Sigmoid colon (tissue), 4 donors: Measurements from ENCODE around the gene PCDHB5.

ENCODE experiments used
- POLR2A ChIP-seq, 2 donors: fragments of 450-650 bp; IDR thresholded peaks; one replicate each; pipeline ENCODE4 v1.6.1; 2016; ENCODE audit warnings: antibody characterized with exemption in 2 of 2, mild to moderate bottlenecking in 2 of 2, moderate library complexity in 2 of 2
- POLR2AphosphoS5 ChIP-seq, 4 donors: sonication (generic); formaldehyde crosslinking; IDR thresholded peaks; one replicate each; pipeline ENCODE4 v1.6.1; 2017; ENCODE audit warnings: antibody characterized with exemption in 4 of 4
- TF ChIP-seq, protein P1 (sequence below), 4 experiments: fragments of 450-650 bp in 3 of 4; fragments of 200-600 bp in 1 of 4; IDR thresholded peaks; one replicate each; pipeline ENCODE4 v1.5.1; 2016 to 2019; ENCODE audit warnings: antibody characterized with exemption in 4 of 4, mild to moderate bottlenecking in 3 of 4, moderate library complexity in 2 of 4

DNA sequence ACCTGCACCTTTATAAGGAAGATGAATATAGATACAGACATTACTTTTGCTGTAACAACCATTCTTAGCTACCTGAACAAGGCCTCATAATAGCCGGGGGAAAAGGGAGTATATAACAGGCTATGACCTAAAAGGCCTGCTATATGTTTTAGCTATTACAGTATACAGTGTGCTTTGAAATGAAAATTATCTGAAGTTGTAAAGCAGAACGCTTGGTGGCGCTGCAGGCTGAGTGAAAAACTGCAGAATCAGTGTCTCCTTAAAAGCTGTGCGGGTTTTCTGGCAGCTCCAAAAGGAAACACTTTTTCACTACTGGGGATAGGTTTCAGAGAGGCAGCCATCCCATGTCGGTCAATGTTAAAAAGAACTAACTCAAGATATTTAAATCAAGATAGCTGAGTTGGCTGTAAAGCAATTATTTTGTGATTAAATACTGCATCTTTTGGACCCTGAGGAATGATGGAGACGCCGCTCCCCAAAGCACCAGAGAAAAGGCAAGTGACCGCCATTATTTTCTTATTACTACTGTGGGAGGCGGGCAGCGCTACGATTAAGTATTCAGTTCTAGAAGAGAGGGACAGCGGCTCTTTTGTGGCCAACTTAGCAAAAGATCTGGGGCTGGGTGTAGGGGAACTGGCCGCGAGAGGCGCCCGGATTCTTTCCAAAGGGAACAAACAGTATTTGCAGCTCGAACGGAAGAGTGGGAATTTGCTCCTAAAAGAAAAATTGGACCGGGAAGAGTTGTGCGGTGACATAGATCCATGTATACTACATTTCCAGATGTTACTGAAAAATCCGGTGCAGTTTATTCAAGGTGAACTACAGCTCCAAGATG is 20.8 kb downstream of the PCDHB5 start:
- TF ChIP-seq, protein P1, sequence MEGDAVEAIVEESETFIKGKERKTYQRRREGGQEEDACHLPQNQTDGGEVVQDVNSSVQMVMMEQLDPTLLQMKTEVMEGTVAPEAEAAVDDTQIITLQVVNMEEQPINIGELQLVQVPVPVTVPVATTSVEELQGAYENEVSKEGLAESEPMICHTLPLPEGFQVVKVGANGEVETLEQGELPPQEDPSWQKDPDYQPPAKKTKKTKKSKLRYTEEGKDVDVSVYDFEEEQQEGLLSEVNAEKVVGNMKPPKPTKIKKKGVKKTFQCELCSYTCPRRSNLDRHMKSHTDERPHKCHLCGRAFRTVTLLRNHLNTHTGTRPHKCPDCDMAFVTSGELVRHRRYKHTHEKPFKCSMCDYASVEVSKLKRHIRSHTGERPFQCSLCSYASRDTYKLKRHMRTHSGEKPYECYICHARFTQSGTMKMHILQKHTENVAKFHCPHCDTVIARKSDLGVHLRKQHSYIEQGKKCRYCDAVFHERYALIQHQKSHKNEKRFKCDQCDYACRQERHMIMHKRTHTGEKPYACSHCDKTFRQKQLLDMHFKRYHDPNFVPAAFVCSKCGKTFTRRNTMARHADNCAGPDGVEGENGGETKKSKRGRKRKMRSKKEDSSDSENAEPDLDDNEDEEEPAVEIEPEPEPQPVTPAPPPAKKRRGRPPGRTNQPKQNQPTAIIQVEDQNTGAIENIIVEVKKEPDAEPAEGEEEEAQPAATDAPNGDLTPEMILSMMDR (IDR thresholded peaks at IDR 0.05), result no peak
- no peak for TF ChIP-seq POLR2A (IDR thresholded peaks at IDR 0.05)
- no peak for TF ChIP-seq POLR2AphosphoS5 (IDR thresholded peaks at IDR 0.05)
